Hippocampal formation (tissue), 2 donors: ENCODE results near the gene GGACT.
"Not testable (repeated sequence)": the region's sequence is repeated elsewhere in the genome, so short reads cannot be mapped to it uniquely, and the experiment has no call there.

Experiments used
- DNase-seq, 2 donors: peaks; one replicate each; lab custom pipeline; 2025; lab: John Stamatoyannopoulos, UW

Gene GGACT

DNA sequence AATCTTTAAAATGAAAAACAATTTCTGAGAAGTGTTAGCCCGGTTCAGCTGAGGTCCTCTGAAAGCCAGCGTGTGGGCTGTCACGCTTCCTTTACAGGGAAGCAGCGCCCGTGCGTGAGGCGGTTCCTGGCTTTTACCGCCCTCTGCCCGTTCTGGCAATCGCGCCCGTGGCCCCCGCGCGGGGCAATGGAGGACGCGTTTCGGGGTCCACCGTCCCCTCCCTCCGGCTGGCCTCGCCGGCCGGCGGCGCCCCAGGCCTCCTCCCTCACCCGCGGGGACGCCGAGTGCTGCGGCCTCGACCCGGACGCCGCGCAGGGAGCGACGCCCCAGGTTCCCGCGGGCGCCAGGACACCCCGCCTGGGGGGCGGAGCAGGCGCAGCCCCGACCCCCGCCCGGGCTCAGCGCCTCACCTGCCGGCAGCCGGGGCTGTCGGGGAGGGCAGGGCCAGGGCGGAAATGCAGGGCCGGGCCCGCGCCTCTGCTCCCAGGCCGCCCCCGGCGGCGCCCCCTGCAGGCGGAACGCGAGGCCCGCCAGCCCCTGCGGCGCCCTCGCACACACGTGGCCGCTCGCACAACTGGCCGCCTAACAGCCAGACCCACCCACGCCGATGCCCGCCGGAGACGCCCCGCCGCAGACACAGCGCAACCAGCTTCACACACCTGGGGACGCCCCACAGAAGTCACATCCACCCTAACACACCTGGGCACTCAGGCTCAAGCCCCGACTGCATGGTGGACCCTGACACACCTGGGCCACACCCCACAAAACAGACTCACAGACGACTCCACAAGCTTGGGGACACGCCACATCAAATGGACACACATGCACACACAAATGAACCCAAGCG lies at the start of gene GGACT:
Gene GGACT, minus strand, starts transcription at position 459 of the 847 bp plus-strand sequence. CDS start 56,198 bp downstream, outside the sequence.
- DNase-seq: peak in 1 of 2 donors; percentile 32

DNA sequence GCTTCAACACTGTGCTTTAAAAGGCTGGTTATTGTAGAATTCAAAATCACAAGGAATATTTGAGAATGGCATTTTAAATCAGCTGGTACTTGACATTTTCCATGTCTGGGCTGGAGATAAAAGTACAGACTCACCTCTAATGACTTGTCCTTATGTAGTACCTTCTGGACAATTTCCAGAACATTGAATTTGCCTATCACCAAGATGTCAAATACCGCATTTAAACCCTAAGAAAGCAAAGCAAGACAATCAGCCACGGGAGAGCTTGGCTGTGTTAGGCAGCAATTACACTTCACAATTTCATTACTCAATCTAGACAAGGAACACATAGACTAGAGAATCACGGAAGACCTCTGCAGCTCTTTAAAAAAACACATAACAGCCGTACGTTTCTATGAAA lies 49.2 kb upstream of the GGACT start:
- no peak for DNase-seq

DNA sequence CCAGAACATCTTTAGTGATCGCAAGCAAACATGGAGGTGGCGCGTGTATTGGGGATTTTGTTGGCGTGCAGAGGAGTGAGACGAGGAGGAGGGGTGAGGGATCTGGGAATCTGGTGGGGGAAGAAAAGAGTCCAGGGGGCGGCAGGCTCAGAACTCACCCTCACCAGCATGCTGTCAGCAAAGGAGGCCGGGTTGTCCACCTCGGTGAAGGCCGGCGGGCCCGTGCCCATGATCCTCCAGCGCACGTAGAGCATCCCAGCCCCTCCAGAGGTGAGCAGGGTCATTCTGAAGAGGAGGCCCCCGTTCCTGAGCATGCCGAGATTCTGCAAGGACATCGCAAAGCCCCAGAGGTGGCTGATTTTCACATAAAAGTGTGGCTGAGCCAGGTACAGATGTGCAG lies 48.8 kb upstream of the GGACT start:
- no peak for DNase-seq

DNA sequence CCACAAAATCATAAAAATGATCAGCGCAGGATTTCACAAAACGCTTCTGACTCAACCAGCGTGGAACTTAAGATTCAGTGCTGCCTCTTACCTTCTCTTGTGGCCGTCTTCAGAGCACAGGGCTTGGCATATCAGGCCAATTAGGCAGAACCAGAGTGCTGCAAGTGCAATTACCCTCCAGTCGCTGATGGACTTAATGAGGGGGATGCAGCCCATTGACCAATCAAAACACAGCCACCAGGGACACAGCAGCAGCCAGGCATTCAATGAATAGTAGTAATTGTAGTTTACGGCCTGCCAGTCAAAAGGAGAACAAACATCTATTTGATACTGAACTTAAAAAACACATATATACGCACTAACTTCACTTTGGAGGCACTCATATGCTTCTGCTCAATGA lies 47.9 kb upstream of the GGACT start:
- peak; percentile 67 to 79 for DNase-seq

DNA sequence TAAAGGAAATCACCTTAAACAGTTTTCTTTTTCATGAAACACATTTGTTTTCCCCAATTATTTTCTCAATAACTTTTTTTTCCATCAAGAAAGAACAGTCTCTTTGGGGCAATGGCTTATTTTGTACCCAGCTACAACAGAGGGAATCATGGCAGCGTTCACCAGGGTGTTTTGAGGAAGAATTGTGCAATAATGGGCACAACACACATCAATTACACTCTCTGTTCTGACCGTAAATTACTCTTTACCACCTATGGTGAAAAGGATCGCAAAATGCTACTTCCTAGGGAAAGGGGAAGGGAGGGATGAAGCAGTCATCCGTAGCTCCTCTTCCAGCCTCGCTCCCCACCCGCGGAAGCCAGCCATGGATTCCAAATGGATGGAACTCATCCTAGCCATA lies 47.4 kb upstream of the GGACT start:
- DNase-seq: no peak

DNA sequence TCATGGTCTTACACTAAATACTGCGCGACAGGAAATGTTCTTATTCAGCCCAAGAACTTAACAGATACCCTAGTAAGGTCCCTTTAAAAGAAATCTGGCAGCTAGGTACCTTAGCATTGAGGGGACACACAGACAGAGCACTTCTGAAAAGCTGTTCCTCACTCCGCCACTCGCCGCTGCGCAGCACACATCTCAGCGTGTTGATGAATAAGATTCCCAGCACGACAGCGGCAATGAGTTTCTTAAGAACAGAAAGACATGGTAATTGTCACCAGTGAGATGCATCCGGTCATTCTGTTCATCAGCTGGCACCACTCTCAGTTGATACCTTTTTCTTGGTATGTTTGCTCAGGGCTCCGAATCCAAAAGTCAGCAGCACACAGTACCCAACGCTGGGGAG lies 46.1 kb upstream of the GGACT start:
- DNase-seq: no peak

DNA sequence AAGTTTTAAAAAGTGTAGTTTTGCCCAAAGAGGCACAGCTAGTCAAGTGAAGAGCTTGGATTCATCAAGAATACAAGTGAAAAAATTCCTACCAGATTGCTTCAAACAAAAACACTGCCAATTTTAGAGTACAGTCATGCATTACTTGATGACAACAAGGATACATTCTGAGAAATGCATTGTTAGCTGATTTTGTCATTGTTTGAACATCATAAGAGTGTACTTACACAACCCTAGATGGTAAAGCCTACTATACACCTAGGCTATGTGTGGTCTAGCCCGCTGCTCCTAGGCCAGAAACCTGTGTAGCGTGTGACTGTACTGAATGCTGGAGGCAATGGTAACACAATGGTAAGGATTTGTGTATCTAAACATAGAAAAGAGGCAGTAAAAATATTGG lies 44.9 kb upstream of the GGACT start:
- no peak for DNase-seq

DNA sequence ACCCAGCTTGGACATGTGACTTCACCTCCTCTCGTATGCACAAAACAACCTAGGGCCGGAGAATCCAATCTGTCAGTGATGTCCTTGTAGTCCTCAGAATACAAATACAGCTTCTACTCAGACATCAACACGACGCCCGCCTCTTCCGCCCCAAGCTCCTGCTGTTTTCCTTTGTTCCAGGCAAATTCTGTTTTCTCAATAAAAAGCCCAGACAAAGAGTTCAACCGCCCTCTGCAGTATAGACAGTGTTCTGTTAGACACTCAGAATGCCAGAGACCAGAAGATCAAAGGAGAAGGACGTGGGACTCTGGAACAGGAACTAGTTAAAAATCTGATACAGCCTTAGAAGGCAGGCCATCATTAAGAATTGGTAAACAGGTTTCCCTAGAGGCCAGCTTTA lies 42.0 kb upstream of the GGACT start:
- peak; percentile 24 to 66 for DNase-seq

DNA sequence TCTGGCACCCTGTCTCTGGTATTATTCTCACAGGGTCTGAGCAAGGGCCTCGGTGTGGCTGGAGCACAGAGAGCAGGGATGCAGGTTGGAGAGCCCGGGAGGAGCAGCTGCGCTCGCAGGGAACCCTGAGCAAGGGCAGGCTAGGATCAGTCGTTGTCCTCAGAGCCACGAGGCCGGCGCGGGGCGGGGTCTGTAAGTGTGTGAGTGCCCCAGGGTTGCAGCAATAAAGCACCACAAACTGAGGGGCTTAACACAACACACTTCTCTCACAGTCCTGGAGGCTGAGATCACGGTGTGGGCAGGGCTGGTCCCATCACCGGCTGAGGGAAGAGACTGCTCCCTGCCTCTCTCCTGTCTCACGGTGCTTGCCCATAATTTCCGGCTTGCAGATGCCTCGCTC lies 38.5 kb upstream of the GGACT start:
- no peak for DNase-seq

DNA sequence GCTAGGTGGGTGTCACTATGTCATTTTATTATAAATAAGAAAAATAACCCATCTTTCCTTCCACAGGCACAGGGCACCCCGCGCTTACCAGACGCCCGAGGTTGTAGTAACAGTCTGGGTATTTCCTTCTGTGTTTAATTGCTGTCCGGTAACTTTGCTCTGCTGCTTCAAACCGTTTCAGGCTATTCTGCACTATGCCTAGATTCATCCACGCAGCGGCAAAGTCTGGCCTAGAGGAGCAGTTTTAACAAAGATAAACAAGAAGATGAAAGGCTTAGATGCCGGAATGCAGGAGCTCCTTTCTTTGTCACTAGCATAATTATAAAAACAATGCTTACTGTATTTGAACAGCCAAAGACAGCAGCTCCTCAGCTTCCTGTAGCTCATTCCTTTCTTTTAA lies 36.9 kb upstream of the GGACT start:
- no peak for DNase-seq

DNA sequence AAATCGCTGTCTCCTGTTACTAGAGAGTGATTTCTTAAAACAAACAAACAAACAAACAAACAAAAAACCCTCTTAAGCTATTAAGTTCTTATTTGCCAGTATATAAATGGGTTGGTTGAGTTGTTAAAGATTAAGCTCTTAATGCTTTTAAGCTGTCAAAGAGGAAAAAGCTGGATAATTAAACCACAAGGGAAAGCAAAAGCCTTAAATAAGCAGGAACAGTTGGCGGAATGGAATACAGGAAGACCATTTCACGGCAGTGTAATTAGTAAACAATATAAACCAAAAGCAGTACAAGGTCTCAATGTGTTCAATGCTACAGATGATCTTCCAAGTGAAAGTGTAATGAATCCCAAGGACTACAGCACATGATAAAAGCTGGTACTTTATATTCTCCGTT lies 32.2 kb upstream of the GGACT start:
- DNase-seq: no peak

DNA sequence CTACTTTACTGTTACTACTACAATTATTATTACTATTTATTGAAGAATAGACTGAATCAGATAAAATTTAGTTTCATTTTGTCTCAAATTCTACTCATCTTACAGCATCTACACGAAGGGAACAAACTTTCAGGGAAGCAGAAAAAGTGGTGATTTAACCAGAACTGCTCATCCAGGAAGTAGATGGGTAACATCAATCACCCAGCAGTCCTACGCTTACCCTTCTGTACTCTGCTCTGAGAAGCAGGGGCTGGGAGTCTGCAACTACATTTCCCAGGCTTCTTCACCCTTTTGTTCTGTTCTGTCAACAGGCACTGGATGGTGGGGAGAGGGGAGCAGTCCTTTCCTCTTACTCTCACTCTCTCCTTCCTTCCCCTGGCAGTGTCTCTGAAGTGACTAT lies 31.4 kb upstream of the GGACT start:
- DNase-seq: no peak

DNA sequence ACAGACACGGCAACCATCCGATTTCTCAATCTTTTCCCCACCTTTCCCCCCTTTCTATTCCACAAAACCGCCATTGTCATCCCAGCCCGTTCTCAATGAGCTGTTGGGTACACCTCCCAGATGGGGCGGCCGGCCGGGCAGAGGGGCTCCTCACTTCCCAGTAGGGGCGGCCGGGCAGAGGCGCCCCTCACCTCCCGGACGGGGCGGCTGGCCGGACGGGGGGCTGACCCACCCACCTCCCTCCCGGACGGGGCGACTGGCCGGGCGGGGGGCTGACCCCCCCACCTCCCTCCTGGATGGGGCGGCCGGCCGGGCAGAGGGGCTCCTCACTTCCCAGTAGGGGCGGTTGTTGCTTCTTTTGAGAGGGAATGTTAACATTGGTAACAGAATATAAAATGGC lies 30.3 kb upstream of the GGACT start:
- not testable (repeated sequence) for DNase-seq

DNA sequence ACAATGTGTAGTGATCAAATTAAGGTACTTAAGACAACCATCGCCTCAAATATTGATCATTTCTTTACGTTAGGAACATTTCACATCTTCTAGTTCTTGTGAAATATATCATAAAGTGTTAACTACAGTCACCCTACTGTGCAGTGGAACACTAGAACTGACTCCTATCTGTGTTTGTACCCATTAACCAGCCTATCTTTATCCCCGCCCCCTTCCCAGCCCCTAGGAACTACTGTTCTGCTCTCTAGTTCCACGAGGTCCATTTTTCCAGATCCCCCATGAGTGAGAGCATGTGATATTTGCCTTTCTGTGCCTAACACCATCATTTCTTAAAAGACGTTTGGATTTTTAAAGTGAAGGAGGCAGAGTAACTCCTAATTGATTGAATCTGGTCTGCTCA lies 24.4 kb upstream of the GGACT start:
- no peak for DNase-seq

DNA sequence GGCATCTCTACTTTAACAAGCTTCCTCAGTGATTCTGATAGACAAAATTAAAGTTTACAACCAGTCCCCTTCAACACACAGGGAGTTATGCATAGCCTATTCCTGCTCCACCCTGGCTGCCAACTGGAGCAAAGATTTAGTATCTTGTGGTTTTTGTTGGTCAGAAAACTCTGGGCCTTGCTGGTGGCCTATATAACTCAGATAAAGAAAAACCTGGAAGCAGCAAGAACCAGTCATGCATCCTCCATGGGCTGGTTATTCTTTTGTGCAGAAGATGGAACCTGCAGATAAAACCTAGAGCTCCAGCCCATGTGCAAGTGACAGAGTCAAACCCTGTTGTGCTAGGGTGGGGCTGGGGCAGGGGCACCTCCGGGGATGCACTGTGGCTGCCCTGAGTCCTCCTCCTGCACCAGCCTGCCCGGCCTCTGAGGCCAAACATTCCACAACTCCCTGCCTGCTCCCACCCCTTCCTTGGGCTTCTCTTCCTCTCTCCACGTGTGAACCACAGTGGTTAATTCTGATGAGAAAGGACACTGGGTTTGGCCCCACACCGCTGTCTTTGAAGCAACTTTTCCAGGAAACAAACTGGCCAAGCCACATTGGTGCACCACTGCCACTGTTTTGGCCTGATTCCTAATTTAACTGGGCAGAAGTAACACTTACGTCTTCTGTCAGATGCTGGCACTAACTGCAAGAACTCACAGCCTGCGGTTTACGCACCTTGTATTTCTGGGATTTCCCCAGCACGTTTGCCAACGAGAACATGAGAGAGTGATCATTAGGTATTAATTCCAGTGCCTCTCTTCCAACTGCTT lies 23.3 kb upstream of the GGACT start:
- peak in 1 of 2 donors; percentile 27 for DNase-seq

DNA sequence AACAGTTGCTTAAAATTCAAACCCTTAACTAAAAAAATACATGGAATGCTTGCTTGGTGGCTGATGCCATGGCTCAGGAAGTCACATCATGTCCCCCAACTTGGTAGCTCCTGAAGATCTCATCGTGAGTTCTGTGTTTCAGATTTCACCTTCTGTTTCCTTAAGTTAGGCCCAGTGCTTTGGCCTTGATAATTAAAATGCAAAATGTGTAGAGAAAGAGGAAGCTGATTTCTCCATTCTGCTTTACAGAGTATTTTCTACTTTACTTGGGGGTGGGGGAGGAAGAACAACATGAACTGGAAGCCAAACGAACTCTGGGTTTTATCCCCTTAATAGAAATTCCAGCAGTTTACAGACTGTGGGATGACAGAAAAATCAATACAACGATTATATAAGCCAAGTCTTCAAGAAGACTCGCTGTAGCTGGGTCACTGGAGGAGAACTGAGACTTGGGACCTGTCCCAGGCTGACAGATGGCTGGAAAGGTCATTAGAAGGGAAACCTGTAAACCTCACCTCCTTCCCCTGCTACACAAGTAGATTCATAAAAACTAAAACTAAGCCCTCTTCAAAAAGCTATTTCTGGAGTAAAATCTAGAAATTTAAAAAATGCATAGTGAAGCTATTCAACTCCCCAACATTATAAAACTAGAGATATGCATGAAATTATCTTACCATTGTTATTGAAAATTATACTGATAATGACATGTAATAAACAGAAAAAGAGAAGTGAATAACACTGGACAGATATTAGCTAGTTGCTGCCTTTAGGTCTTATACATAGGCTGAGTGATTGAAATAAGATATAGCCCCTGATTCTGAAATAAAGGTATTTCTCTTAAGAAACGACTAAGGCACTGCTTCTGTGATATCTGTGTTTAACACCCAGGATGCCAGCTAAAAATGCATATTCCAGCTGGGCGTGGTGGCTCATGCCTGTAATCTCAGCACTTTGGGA lies 22.1 kb upstream of the GGACT start:
- DNase-seq: no peak

DNA sequence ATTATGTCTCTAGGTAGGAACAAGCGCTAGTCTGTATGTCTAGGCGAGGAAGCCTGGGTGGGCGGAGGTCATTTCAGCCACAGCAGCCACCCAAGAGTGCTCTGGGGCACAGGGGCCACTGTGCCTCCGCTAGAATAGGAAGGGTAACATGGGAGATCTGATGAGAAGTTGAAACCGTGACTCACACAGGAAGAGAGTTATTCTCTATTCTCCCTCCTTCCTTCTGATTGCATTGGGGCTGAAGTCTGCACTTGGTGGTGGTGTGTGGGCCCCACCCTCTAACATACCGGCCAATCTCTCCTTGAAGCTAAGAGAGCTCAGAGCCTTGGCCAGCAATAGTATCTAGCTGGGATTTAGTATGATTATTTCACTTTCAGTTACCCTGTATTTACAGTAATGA lies 20.3 kb upstream of the GGACT start:
- no peak for DNase-seq

DNA sequence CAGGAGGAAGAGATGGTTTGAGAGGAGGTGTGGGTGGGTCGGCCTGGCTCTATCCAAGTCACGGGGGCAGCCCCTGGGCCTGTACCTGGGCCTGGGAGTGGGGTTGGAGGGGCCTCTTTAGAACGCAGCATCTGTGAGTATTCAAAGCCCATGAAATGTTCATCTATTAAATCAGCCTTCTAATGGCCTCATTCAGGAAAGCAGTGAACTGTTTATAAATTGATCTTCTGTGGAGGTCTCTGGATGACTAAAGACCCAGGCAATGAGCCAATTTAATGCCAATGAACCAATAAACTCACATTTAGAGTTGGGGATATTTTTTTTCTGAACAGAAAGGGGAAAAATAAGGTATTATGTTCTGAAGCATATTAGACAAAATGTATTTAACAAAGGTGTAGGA lies 19.9 kb upstream of the GGACT start:
- no peak for DNase-seq

DNA sequence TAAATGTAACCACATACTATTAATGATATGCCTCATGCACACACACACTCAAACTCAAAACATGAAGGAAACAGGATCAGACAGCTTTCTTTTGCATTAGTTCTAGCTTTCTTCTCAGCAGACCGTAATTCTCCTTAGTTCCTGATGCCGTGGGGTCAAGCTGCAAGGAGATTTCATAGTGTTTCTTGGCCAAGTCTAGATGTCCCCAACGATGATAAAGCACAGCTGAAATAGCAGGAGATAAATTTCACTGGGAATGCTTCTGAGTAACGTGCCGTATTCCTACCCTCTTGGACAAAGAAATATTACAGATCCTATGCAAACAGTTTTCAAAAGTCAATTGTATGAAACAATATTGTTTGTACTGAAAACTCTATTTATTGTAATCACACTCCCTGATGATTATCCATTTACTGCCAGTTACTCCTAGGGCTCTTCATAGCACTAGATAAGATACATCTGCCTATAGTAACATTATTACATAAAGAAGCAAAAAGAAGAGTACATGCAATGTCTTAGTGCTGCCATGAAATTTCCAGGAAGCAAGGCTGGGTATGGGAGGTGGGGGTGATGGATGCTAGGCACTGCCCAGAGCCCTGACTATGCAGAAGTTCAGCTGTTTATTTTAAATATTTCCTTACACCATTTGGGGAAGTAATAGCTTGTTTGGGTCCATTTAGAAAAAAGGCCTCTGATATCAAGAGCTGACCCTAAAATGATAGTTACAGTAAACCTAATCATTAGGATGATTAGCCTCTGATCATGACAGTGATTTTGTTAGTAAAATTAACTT lies 16.5 kb upstream of the GGACT start:
- no peak for DNase-seq

DNA sequence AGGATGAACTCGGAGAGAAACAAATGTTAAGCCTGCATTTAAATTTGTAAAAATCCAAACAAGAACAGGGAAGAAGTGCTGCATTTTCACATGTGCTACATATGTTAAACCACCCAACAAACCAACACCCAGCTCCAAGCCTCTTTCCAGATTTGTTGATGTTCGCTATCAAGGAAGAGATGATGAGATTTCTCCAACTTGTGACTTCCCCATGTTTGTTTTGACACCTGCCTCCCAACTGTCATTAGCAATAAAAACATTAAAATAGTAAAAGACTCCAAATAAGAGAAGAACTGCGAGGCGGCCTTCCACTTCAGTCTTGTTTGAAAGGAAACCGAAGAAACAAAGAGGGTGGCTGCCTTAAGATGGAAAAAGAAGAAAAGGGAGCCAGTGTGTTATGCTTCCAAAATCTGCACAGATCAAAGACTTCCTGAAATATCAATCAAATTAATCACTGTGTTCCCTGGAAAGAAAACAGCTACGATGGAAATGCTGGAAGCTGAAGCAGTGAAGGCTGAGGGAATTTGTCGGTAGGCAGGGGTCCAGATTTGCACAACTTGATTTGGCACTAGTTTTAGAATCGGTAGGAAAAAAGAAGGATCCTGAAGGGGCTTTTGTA lies 14.0 kb upstream of the GGACT start:
- DNase-seq: no peak

DNA sequence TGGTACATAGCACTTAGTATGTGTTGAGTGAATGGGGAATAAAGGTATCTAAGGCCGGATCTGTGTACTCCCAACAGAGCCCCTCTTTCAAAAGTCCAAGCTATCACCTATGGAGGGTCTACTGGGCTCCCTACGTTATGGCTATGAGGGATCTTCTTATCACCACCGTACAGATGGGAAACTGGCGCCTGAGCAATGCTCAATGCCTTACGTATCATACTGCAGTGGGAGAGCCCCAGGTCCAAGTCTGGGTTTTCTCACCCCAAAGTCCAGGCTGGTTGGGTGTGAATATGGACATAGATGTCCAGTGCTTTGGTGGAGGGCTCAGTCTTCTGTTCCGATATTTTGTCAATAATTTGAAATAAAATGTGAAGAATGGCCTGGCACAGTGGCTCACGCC lies 13.1 kb upstream of the GGACT start:
- DNase-seq: no peak
